GM23338 (cell line): ENCODE measurements around the gene GPR135. TPM values are rescaled to one million over a fixed set of nuclear protein-coding genes. Genes with fewer than 3 reads are reported as not detected.

Source experiments
- ATAC-seq: fragments of 200-7000 bp; cut with Tn5 transposase; 3 replicates; pipeline ENCODE4 v1.9.1; 2020
- DNase-seq: peaks from one replicate; pipeline ENCODE4 v3.0.0-alpha.2; 2015; ENCODE audit warnings: low spot score
- H2AFZ ChIP-seq: fragments of 200-600 bp; sonication (generic); 2 replicates; pipeline ENCODE4 v1.8.0; 2016; ENCODE audit warnings: antibody characterized with exemption, mild to moderate bottlenecking, moderate library complexity
- H3F3A ChIP-seq: fragments of 200-600 bp; sonication (generic); replicated peaks from 2 replicates; pipeline ENCODE4 v1.8.0; 2017; ENCODE audit warnings: antibody characterized with exemption, mixed run types, low read depth
- H3K27ac ChIP-seq: fragments of 200-600 bp; sonication (generic); 2 replicates; pipeline ENCODE4 v1.6.1; 2016; ENCODE audit warnings: low read depth
- H3K27me3 ChIP-seq: fragments of 200-600 bp; sonication (generic); 2 replicates; pipeline ENCODE4 v1.8.0; 2016; ENCODE audit warnings: mild to moderate bottlenecking, mixed run types, moderate library complexity; ENCODE audit not compliant: insufficient read depth
- H3K36me3 ChIP-seq: fragments of 200-600 bp; sonication (generic); 2 replicates; pipeline ENCODE4 v1.8.0; 2016; ENCODE audit warnings: mild to moderate bottlenecking; ENCODE audit not compliant: insufficient read depth
- H3K4me1 ChIP-seq: fragments of 200-600 bp; sonication (generic); 2 replicates; pipeline ENCODE4 v1.8.0; 2016; ENCODE audit warnings: mild to moderate bottlenecking, moderate library complexity; ENCODE audit not compliant: insufficient read depth
- H3K4me2 ChIP-seq: fragments of 200-600 bp; sonication (generic); 2 replicates; pipeline ENCODE4 v1.7.1; 2017; ENCODE audit warnings: mixed run types
- H3K4me3 ChIP-seq: fragments of 200-600 bp; sonication (generic); 2 replicates; pipeline ENCODE4 v1.6.1; 2016; ENCODE audit warnings: mixed run types
- H3K79me2 ChIP-seq: fragments of 200-600 bp; sonication (generic); replicated peaks from 2 replicates; pipeline ENCODE4 v1.8.0; 2017; ENCODE audit warnings: mild to moderate bottlenecking; ENCODE audit not compliant: insufficient read depth
- H3K9me2 ChIP-seq: fragments of 200-600 bp; sonication (generic); 2 replicates; pipeline ENCODE4 v1.8.0; 2017; ENCODE audit not compliant: insufficient read depth
- H4K20me1 ChIP-seq: fragments of 200-600 bp; sonication (generic); replicated peaks from 2 replicates; pipeline ENCODE4 v1.8.0; 2017; ENCODE audit warnings: mild to moderate bottlenecking; ENCODE audit not compliant: insufficient read depth
- H3K27ac Mint-ChIP-seq: 2 replicates; pipeline ENCODE4 v1.8.0; 2020; ENCODE audit warnings: inconsistent platforms, mild to moderate bottlenecking, moderate library complexity, mixed read lengths
- H3K27me3 Mint-ChIP-seq: 3 replicates; pipeline ENCODE4 v1.8.0; 2022; ENCODE audit warnings: low read depth, mild to moderate bottlenecking, moderate library complexity, mixed read lengths, inconsistent platforms; ENCODE audit not compliant: insufficient read depth, poor library complexity
- H3K36me3 Mint-ChIP-seq: 3 replicates; pipeline ENCODE4 v1.8.0; 2021; ENCODE audit warnings: low read depth, mild to moderate bottlenecking, inconsistent platforms, moderate library complexity, mixed read lengths
- H3K4me1 Mint-ChIP-seq: 3 replicates; pipeline ENCODE4 v1.8.0; 2020; ENCODE audit warnings: mild to moderate bottlenecking, inconsistent platforms, mixed read lengths
- H3K4me3 Mint-ChIP-seq: 3 replicates; pipeline ENCODE4 v1.8.0; 2021; ENCODE audit warnings: moderate library complexity, mild to moderate bottlenecking, inconsistent platforms, mixed read lengths
- H3K9me3 Mint-ChIP-seq: 3 replicates; pipeline ENCODE4 v1.8.0; 2020; ENCODE audit warnings: moderate library complexity, mild to moderate bottlenecking, inconsistent platforms, mixed read lengths
- CREB1 ChIP-seq: fragments of 250-450 bp; sonication (Bioruptor Pico); IDR thresholded peaks from 2 replicates; pipeline ENCODE4 v1.5.0; 2020; ENCODE audit warnings: low read depth, mild to moderate bottlenecking, moderate library complexity
- CTCF ChIP-seq, 2 experiments: fragments of 200-600 bp in 1 of 2; sonication (generic) in 1 of 2; conservative IDR thresholded peaks; 2 replicates each; pipeline versions ENCODE4 v1.5.1 to v1.6.1; 2016 to 2017; ENCODE audit warnings: antibody characterized with exemption in 2 of 2, low read depth in 2 of 2, mild to moderate bottlenecking in 2 of 2, moderate library complexity in 1 of 2
- ETS1 ChIP-seq: IDR thresholded peaks from 2 replicates; pipeline ENCODE4 v1.6.1; 2016; ENCODE audit warnings: antibody characterized with exemption
- EZH2 ChIP-seq: fragments of 200-600 bp; sonication (generic); IDR thresholded peaks from one replicate; pipeline ENCODE4 v1.8.0; 2017; ENCODE audit warnings: antibody characterized with exemption, mild to moderate bottlenecking, low read depth; ENCODE audit not compliant: unreplicated experiment
- EZH2phosphoT487 ChIP-seq: fragments of 200-600 bp; sonication (generic); IDR thresholded peaks from one replicate; pipeline ENCODE4 v1.8.1; 2018; ENCODE audit warnings: antibody characterized with exemption; ENCODE audit not compliant: unreplicated experiment
- JUNB ChIP-seq: IDR thresholded peaks from one replicate; pipeline ENCODE4 v1.6.1; 2016; ENCODE audit warnings: antibody characterized with exemption; ENCODE audit not compliant: unreplicated experiment
- NANOG ChIP-seq: IDR thresholded peaks from 2 replicates; pipeline ENCODE4 v1.6.1; 2016; ENCODE audit warnings: antibody characterized with exemption, borderline replicate concordance
- POLR2AphosphoS5 ChIP-seq: IDR thresholded peaks from 2 replicates; pipeline ENCODE4 v1.6.1; 2016; ENCODE audit warnings: antibody characterized with exemption, low read depth
- REST ChIP-seq: IDR thresholded peaks from one replicate; pipeline ENCODE4 v1.6.1; 2018; ENCODE audit warnings: antibody characterized with exemption; ENCODE audit not compliant: unreplicated experiment
- STAT1 ChIP-seq: IDR thresholded peaks from one replicate; pipeline ENCODE4 v1.6.1; 2016; ENCODE audit warnings: antibody characterized with exemption; ENCODE audit not compliant: unreplicated experiment
- ZNF114 ChIP-seq: fragments of 250-450 bp; sonication (Bioruptor Pico); IDR thresholded peaks from 2 replicates; pipeline ENCODE4 v1.5.0; 2020; ENCODE audit warnings: mild to moderate bottlenecking, moderate library complexity
- ZNF331 ChIP-seq: fragments of 250-450 bp; sonication (Bioruptor Pico); IDR thresholded peaks from 2 replicates; pipeline ENCODE4 v1.5.0; 2020; ENCODE audit warnings: low read depth, mild to moderate bottlenecking, moderate library complexity
- ZNF462 ChIP-seq: fragments of 250-450 bp; sonication (Bioruptor Pico); IDR thresholded peaks from 2 replicates; pipeline ENCODE4 v1.5.0; 2020; ENCODE audit warnings: mild to moderate bottlenecking, moderate library complexity
- polyA plus RNA-seq: library from polyadenylated mRNA; unstranded; fragments of >200 nt; fragmentation: Nextera tagmentation; extraction: Ambion mirVana; gene quantifications from 2 replicates; pipeline ENCODE4 v1.2.1, GENCODE V29; 2016
- total RNA-seq: library from RNA; depleted of rRNA; stranded (reverse); fragments of >200 nt; shearing (Covaris generic); gene quantifications from 2 replicates; pipeline ENCODE4 v1.2.3, GENCODE V29; 2014

Gene GPR135
- total and polyA plus RNA-seq, 2 experiments from 2014 or later = 0.47 to 2.2 TPM

GRCh38 chr14:59427653-59428580 lies 37.3 kb downstream of the GPR135 start:
- no peak overlapping the region for H3K4me3 Mint-ChIP-seq
- H3K27ac ChIP-seq = no peak overlapping the region

More at GRCh38 chr14:59427653-59428580, 37.3 kb downstream of the GPR135 start:
- peaks cover 1% of the 10 kb centered on the region for H3K27me3 Mint-ChIP-seq
- no peaks in the 10 kb centered on the region for H3K27me3 ChIP-seq
- H3K4me1 ChIP-seq = no peaks in the 10 kb centered on the region
- ATAC-seq (no peak), DNase-seq (no peak)
- no peak overlapping the region for H3K4me2 ChIP-seq
- H3K4me1 Mint-ChIP-seq = peaks cover 11% of the 10 kb centered on the region; the same call in 2 of the 3 replicates
- H3F3A ChIP-seq = no peaks in the 10 kb centered on the region
- H3K9me2 ChIP-seq = no peaks in the 10 kb centered on the region
- H2AFZ ChIP-seq = no peak overlapping the region
- H4K20me1 ChIP-seq = no peaks in the 10 kb centered on the region
- TF ChIP-seq CTCF (conservative IDR thresholded peaks at IDR 0.05; ENCODE audit: low read depth in 2 of 2) (no peak), STAT1 (no peak), ZNF114 (CRISPR knock-in tag) (no peak), NANOG (no peak), ETS1 (no peak), EZH2 (no peak), REST (no peak), POLR2AphosphoS5 (no peak), ZNF462 (no peak), EZH2phosphoT487 (no peak), ZNF331 (CRISPR knock-in tag) (no peak), CREB1 (CRISPR knock-in tag) (no peak), JUNB (no peak)
- no peaks in the 10 kb centered on the region for H3K36me3 Mint-ChIP-seq
- no peak overlapping the region for H3K27ac Mint-ChIP-seq
- H3K4me3 ChIP-seq = no peak overlapping the region
- H3K36me3 ChIP-seq = no peaks in the 10 kb centered on the region
- no peaks in the 10 kb centered on the region; the same call in 2 of the 3 replicates for H3K9me3 Mint-ChIP-seq
- H3K79me2 ChIP-seq = no peaks in the 10 kb centered on the region
